Fibroblast of mammary gland (primary cell): ENCODE results near the gene SIVA1.

Experiments used
- DNase-seq: peaks from one replicate; pipeline ENCODE4 v3.0.0-alpha.2; 2010; ENCODE audit warnings: low read depth
- H3K4me3 ChIP-seq: 2 replicates; pipeline ENCODE4 v1.5.1; 2011; ENCODE audit warnings: low read depth, mild to moderate bottlenecking, low read length, moderate library complexity; ENCODE audit not compliant: control insufficient read depth
- TF ChIP-seq, protein P1 (sequence below): conservative IDR thresholded peaks from 2 replicates; pipeline ENCODE4 v1.5.1; 2011; ENCODE audit warnings: low read depth, low read length, inconsistent platforms; ENCODE audit not compliant: control insufficient read depth, insufficient read depth

SIVA1 gene

DNA sequence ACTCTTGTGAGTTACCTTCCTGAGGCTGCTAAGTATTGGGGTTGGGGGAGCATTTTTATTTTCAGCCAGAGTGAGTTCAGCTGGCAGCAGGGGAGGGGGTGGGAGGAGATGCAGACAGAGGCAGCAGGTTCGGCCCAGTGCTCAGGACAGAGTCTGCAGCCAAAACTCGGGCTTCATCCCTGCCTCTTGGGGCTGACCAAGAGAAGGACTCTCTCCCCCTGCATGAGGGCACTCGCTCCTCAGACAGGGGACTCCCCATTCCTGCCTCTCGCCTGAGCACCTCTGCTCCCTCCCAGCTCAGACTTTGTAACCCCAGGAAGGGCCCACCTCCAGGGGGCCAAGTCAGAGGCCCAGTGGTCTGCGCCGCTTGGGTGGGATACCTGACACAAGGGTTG, 43.7 kb downstream of the SIVA1 start:
- TF ChIP-seq, protein P1, sequence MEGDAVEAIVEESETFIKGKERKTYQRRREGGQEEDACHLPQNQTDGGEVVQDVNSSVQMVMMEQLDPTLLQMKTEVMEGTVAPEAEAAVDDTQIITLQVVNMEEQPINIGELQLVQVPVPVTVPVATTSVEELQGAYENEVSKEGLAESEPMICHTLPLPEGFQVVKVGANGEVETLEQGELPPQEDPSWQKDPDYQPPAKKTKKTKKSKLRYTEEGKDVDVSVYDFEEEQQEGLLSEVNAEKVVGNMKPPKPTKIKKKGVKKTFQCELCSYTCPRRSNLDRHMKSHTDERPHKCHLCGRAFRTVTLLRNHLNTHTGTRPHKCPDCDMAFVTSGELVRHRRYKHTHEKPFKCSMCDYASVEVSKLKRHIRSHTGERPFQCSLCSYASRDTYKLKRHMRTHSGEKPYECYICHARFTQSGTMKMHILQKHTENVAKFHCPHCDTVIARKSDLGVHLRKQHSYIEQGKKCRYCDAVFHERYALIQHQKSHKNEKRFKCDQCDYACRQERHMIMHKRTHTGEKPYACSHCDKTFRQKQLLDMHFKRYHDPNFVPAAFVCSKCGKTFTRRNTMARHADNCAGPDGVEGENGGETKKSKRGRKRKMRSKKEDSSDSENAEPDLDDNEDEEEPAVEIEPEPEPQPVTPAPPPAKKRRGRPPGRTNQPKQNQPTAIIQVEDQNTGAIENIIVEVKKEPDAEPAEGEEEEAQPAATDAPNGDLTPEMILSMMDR: no peak
- DNase-seq: no peak
- H3K4me3 ChIP-seq: no peak overlapping the region

DNA sequence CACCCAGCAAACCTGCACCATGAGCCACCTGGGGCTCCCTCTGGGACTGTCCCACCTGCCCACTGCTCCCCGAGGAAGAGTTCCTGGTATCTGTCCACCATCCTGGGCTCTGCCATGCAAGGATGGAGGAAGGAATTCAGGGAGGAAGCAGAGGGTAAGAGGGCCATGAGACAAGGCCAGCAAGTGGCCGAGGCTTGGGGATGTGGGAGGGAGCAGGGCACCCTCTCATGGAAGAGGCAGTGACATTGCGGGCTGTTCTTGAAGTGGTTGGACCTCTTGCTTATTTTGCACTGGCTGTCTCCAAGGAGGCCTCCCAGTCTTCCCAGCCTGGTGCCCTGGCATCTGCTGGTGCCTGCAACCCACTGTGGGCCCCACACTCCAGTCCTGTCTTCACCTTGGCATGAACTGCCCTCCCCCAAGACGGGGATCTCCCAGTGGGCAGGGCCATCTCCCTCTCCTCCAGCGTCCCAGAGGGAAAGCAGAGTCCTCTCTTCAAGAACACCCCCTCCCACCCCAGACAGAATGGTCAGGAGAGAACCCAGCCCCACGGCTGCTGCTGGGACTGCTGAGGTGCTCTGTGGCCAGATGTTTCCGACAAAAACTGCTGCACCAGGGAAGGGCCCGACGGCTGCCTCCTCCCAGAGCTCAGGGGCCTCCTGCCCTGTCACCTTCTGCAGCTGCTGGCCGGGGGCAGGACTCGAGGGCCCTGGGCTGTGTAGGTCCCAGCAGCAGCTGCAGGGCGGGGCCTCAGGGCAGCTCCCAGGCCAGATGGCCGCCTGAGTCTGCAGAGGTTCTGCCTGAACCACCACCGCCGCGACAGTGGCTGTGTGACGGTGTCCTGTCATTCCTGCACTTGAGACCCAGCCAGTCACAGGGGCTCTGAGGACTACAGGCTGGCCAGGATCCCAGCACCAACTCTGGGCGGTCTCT, 44.4 kb downstream of the SIVA1 start:
- no peak overlapping the region for H3K4me3 ChIP-seq
- TF ChIP-seq, protein P1: no peak
- no peak for DNase-seq

DNA sequence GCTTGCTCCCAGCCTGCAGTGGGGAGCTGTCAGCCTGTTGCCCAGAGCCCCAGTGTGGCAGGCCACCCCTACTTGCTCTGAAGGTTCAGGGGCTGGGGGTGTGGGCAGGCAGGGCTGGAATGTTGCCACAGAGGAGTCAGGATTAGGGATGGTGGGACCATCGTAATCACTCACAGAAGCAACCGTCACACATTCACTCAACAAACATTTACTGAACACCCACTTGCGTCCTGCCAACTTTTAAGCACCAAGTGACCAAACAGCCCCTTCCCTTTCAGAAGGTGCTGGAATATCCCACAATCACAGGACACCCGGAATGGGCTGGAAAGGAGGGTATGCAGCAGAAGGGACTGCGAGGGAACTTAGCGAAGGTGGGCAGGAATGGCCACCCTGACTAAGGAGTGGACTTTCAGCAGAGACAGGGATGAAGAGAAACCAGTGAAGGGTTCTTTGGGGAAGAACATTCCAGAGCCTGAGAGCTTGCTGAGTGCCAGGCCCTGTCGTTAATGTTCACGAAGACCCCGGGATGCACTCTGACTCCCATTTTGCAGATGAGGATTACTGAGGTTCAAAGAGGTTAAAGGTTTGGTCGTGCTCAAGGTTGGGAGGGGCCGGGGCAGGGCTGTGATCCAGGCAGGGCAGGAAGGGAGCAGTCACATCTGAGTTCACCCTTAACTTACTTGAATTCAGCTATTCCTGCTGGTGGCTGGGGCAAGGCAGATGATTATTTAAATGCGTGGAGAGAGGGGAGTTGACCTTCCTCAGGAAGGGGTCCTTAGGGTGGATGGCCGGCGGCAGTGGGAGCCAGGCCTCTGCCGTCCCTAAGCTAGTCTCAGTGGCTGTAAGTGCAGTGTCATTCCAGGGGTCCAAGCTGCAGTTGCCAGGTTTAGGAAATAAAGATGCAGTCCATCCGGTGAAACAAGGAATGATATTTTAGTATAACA, 45.6 kb downstream of the SIVA1 start:
- DNase-seq: no peak
- TF ChIP-seq, protein P1: no peak
- H3K4me3 ChIP-seq: no peak overlapping the region

DNA sequence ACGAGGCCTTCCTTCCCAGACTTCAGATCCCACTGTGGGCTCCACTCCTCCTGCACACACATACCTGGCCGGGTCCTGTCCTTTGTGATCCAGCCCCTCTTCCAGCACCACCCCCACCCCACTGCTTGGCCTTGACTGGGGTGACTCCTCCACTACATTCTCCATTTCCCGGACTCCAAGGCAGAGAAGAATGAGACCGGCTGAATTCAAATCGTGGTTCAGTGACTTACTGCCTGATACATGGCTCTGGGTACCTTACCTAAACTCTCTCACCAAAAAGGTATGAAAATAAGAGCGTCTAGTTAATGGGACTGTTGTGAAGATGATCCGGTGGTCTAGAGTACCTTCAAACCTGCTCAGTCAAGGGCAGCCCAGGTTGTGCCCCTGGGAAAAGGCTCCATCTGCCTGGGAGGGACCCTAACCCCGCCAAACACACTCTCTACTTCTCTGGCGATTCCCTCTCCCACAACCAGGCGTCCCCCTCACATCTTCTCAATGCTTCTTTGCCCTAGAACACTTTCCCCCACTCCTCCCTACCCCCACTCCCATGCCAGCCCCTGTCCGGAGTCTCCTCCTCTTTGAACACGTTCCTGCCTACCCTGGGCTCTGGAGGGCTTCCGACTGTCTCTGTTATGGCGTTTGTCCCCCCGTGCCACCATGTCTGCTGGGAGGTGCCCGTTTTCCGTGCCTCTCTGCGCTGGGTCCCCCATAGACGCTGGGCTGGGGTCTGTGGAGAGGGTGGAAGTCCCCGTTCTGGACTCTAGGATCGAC, 46.5 kb downstream of the SIVA1 start:
- TF ChIP-seq, protein P1: peak; percentile 14
- H3K4me3 ChIP-seq: peak overlapping the region; percentile 45
- no peak for DNase-seq

DNA sequence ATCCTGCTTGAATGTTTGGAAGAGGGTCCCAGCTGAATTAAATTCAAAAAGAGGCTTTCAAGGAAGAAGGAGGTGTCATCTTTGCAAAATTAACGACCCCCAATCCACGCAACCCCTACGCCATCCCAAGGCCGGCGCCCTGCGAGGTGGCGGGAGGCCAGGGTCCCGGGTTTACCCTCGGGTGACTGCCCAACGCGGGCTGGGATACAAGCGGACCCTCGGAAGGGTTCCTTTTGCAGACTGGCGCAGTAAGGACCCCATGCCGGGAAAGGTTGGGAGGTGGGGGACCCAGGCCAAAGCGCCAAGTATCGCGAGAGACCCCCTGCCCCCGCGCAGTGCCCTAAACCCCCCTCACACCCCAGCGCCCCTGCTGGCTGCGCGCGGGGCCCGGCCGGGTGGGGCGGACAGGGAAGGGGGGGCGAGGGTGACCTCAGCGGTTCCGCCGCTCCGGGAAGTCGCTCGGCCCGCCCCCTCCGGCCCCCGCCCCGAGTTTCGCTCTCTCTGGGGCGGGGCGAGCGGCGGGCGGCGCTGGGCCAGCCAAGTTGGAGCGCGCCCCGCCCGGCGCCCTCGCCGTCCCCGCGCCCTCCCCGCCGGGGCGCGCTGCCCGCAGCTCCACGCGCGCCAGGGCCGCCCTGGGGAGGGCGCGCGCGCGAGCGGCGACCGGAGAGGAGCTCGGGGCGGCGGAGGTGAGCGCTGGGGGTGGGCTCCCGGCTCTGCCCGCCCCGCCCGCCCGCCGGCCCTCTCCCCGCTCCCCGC, 47.2 kb downstream of the SIVA1 start:
- peak; percentile 56 for DNase-seq
- TF ChIP-seq, protein P1: no peak
- H3K4me3 ChIP-seq: peak overlapping the region; percentile 45
